Natural killer cell (primary cell): Measurements from ENCODE around the gene ATP9A. TPM values are rescaled to one million over a fixed set of nuclear protein-coding genes. Genes with fewer than 3 reads are reported as not detected.

ENCODE experiments used
- ATAC-seq, 3 donors: fragments of 150-1000 bp in 2 of 3; fragments of 200-7000 bp in 1 of 3; cut with Tn5 transposase; 1 replicate in 1 of 3; 2 replicates in 2 of 3; pipeline ENCODE4 v1.10.0; 2021; ENCODE audit warnings: mild to moderate bottlenecking in 2 of 3, moderate library complexity in 2 of 3
- DNase-seq, 2 donors: peaks; one replicate each; pipeline versions ENCODE4 v3.0.0 to v3.0.0-alpha.2; 2013 to 2021; ENCODE audit warnings: mixed read lengths in 1 of 2
- H3K27ac ChIP-seq: one replicate; pipeline ENCODE4 v1.5.1; 2013; ENCODE audit warnings: mild to moderate bottlenecking, low read length
- H3K27me3 ChIP-seq: one replicate; pipeline ENCODE4 v1.6.1; 2013; ENCODE audit warnings: low read length; ENCODE audit not compliant: control insufficient read depth, insufficient read depth
- H3K36me3 ChIP-seq: one replicate; pipeline ENCODE4 v1.6.1; 2013; ENCODE audit warnings: low read length; ENCODE audit not compliant: control insufficient read depth, insufficient read depth
- H3K4me1 ChIP-seq: one replicate; pipeline ENCODE4 v1.6.1; 2013; ENCODE audit warnings: low read length; ENCODE audit not compliant: control insufficient read depth, insufficient read depth
- H3K4me3 ChIP-seq: one replicate; pipeline ENCODE4 v1.5.1; 2013; ENCODE audit warnings: low read length
- H3K9me3 ChIP-seq: one replicate; pipeline ENCODE4 v1.6.1; 2013; ENCODE audit warnings: low read length; ENCODE audit not compliant: control insufficient read depth, insufficient read depth
- H3K27ac Mint-ChIP-seq, 2 donors: one replicate each; pipeline ENCODE4 v1.8.0; 2022; ENCODE audit warnings: mild to moderate bottlenecking in 2 of 2, mixed read lengths in 2 of 2, moderate library complexity in 1 of 2
- H3K27me3 Mint-ChIP-seq, 2 donors: one replicate each; pipeline ENCODE4 v1.8.0; 2022; ENCODE audit warnings: low read depth in 2 of 2, mixed read lengths in 2 of 2
- H3K36me3 Mint-ChIP-seq: one replicate; pipeline ENCODE4 v1.8.0; 2022; ENCODE audit warnings: mixed read lengths
- H3K4me1 Mint-ChIP-seq, 2 donors: one replicate each; pipeline ENCODE4 v1.8.0; 2022; ENCODE audit warnings: mixed read lengths in 2 of 2
- H3K4me3 Mint-ChIP-seq: one replicate; pipeline ENCODE4 v1.8.0; 2022; ENCODE audit warnings: mild to moderate bottlenecking, moderate library complexity, mixed read lengths
- H3K9me3 Mint-ChIP-seq, 2 donors: one replicate each; pipeline ENCODE4 v1.8.0; 2022; ENCODE audit warnings: mixed read lengths in 2 of 2
- WGBS: methylation state at CpG from one replicate; pipeline ENCODE4 v1.1.7; 2013; ENCODE audit warnings: missing lambda C conversion rate; ENCODE audit not compliant: insufficient coverage; 5-methylcytosine and 5-hydroxymethylcytosine counted together
- intact Hi-C: fragments of 100-400 bp; cut with micrococcal nuclease; formaldehyde crosslinking; loops from one replicate; pipeline ENCODE4 v1.14.2; 2022
- total RNA-seq, 4 donors: library from RNA; stranded (reverse); fragments of 120-200 nt in 1 of 4; gene quantifications; one replicate each; pipeline versions ENCODE4 v1.2.3 to v1.2.4, GENCODE V29; 2013 to 2022
- TF ChIP-seq, protein P1 (sequence below): fragments of 200-600 bp; IDR thresholded peaks from one replicate; pipeline ENCODE4 v1.8.0; 2022; ENCODE audit warnings: antibody characterized with exemption

ATP9A gene
- total RNA-seq, 3 donors from 2014 or later (not counting 1 experiment from before 2014, with no cell fraction given), result 1.4 to 46.8 (median 1.9) TPM

DNA sequence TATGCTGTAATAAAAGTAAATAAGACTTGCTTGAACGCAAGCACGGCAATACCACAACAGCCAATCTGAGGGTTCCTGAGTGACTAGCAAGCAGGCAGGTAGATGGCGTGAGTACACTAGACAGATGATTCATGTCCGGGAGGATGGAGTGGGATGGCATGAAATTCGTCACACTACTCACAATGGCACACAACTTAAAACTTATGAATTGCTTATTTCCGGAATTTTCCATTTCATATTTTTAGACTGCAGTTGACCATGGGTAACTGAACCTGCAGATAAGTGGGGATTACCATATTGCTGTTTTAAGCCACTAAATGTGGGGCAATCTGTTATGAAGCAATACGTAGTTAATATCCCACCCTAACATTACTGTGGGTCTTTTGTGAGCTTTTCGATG lies 132.1 kb downstream of the ATP9A start:
- ATAC-seq (no peak), DNase-seq (no peak)
- no peaks in the 10 kb centered on the region for H3K9me3 Mint-ChIP-seq
- H3K36me3 Mint-ChIP-seq, result peaks cover 7% of the 10 kb centered on the region
- TF ChIP-seq, protein P1, sequence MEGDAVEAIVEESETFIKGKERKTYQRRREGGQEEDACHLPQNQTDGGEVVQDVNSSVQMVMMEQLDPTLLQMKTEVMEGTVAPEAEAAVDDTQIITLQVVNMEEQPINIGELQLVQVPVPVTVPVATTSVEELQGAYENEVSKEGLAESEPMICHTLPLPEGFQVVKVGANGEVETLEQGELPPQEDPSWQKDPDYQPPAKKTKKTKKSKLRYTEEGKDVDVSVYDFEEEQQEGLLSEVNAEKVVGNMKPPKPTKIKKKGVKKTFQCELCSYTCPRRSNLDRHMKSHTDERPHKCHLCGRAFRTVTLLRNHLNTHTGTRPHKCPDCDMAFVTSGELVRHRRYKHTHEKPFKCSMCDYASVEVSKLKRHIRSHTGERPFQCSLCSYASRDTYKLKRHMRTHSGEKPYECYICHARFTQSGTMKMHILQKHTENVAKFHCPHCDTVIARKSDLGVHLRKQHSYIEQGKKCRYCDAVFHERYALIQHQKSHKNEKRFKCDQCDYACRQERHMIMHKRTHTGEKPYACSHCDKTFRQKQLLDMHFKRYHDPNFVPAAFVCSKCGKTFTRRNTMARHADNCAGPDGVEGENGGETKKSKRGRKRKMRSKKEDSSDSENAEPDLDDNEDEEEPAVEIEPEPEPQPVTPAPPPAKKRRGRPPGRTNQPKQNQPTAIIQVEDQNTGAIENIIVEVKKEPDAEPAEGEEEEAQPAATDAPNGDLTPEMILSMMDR, result no peak
- Histone ChIP-seq H3K36me3 (no peaks in the 10 kb centered on the region), H3K9me3 (no peaks in the 10 kb centered on the region), H3K4me3 (no peak overlapping the region), H3K27me3 (no peaks in the 10 kb centered on the region), H3K27ac (no peak overlapping the region), H3K4me1 (peaks cover 17% of the 10 kb centered on the region)
- no peak overlapping the region for H3K27ac Mint-ChIP-seq
- WGBS, result 94% methylated on average over 7 of the region's 8 CpGs
- H3K27me3 Mint-ChIP-seq, result no peaks in the 10 kb centered on the region
- intact Hi-C loops, result no loop called here
- H3K4me1 Mint-ChIP-seq, result peaks cover 15 to 22% of the 10 kb centered on the region in 2 donors
- H3K4me3 Mint-ChIP-seq, result no peak overlapping the region

- intact Hi-C loops, result no loop called here
- H3K9me3 Mint-ChIP-seq, result no peaks in the 10 kb centered on the region
- Histone ChIP-seq H3K4me3 (no peak overlapping the region), H3K4me1 (peaks cover 22% of the 10 kb centered on the region), H3K27ac (no peak overlapping the region), H3K36me3 (no peaks in the 10 kb centered on the region), H3K9me3 (no peaks in the 10 kb centered on the region), H3K27me3 (no peaks in the 10 kb centered on the region)
- H3K27me3 Mint-ChIP-seq, result no peaks in the 10 kb centered on the region
- peaks cover 7% of the 10 kb centered on the region for H3K36me3 Mint-ChIP-seq
- WGBS, result 93% methylated on average over 2 of the region's 2 CpGs
- DNase-seq, result no peak
- H3K4me3 Mint-ChIP-seq, result no peak overlapping the region
- H3K4me1 Mint-ChIP-seq, result peaks cover 19 to 27% of the 10 kb centered on the region in 2 donors
- H3K27ac Mint-ChIP-seq, result no peak overlapping the region
- TF ChIP-seq, protein P1, result no peak
- no peak for ATAC-seq
Observed at GRCh38 chr20:51635680-51636079, 132.5 kb downstream of the ATP9A start.

GRCh38 chr20:51634877-51635276 lies 133.3 kb downstream of the ATP9A start:
- no peaks in the 10 kb centered on the region for H3K9me3 Mint-ChIP-seq
- H3K27me3 Mint-ChIP-seq, result no peaks in the 10 kb centered on the region
- intact Hi-C loops, result no loop called here
- peaks cover 7% of the 10 kb centered on the region for H3K36me3 Mint-ChIP-seq
- Histone ChIP-seq H3K4me3 (no peak overlapping the region), H3K4me1 (peaks cover 27% of the 10 kb centered on the region), H3K27me3 (no peaks in the 10 kb centered on the region), H3K27ac (no peak overlapping the region), H3K9me3 (no peaks in the 10 kb centered on the region), H3K36me3 (no peaks in the 10 kb centered on the region)
- peaks cover 24 to 35% of the 10 kb centered on the region in 2 donors for H3K4me1 Mint-ChIP-seq
- no peak for ATAC-seq
- H3K27ac Mint-ChIP-seq, result no peak overlapping the region
- DNase-seq, result no peak
- 88% methylated on average over 5 of the region's 5 CpGs for WGBS
- H3K4me3 Mint-ChIP-seq, result no peak overlapping the region
- TF ChIP-seq, protein P1, result no peak

DNA sequence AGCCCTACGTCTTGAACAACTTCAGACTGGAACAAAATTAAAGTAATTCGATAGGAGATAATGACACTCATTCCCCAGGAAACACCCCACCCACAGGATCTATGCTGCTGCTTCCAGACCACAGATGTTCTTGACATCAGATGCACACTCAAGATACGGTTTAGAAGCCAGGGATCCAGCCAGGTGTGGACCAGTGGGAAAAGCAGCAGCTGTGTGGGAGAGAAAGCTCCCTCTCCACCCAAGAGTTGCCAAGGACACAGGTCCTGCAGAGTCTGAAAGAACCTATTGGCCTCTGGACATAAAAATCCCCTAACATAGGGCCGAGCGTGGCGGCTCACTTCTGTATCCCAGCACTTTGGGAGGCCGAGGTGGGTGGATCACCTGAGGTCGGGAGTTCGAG lies 133.9 kb downstream of the ATP9A start:
- Mint-ChIP-seq H3K4me3 (no peak overlapping the region), H3K4me1 (peaks cover 22 to 33% of the 10 kb centered on the region in 2 donors), H3K36me3 (peaks cover 7% of the 10 kb centered on the region), H3K9me3 (no peaks in the 10 kb centered on the region), H3K27me3 (no peaks in the 10 kb centered on the region), H3K27ac (no peak overlapping the region)
- Histone ChIP-seq H3K9me3 (no peaks in the 10 kb centered on the region), H3K4me3 (no peak overlapping the region), H3K36me3 (no peaks in the 10 kb centered on the region), H3K4me1 (peaks cover 23% of the 10 kb centered on the region), H3K27me3 (no peaks in the 10 kb centered on the region), H3K27ac (no peak overlapping the region)
- ATAC-seq, result no peak
- intact Hi-C loops, result no loop called here
- TF ChIP-seq, protein P1, result no peak
- no peak for DNase-seq
- WGBS, result 92% methylated on average over 9 of the region's 9 CpGs
